H1 (cell line): ENCODE measurements around the gene TEAD1.

Experiments used
- CTCF ChIP-seq, 3 experiments: IDR thresholded peaks; 1 replicate in 2 of 3; 2 replicates in 1 of 3; pipeline versions ENCODE4 v1.5.1 to v1.6.1; 2011; ENCODE audit warnings: low read length in 3 of 3, mild to moderate bottlenecking in 3 of 3, inconsistent platforms in 2 of 3, low read depth in 1 of 3, moderate library complexity in 1 of 3; ENCODE audit not compliant: insufficient read depth in 1 of 3; ENCODE audit errors: control extremely low read depth in 1 of 3
- E2F6 ChIP-seq: IDR thresholded peaks from 2 replicates; pipeline ENCODE4 v1.6.1; 2012; ENCODE audit warnings: inconsistent platforms
- GABPA ChIP-seq: IDR thresholded peaks from 2 replicates; pipeline ENCODE4 v1.6.1; 2011; ENCODE audit warnings: mild to moderate bottlenecking, low read length, moderate library complexity, borderline replicate concordance; ENCODE audit not compliant: insufficient read depth
- HDAC6 ChIP-seq: IDR thresholded peaks from one replicate; pipeline ENCODE4 v1.7.1; 2012; ENCODE audit warnings: low read depth, mild to moderate bottlenecking, inconsistent platforms, low read length, moderate library complexity
- NRF1 ChIP-seq: IDR thresholded peaks from 2 replicates; pipeline ENCODE4 v1.6.1; 2011; ENCODE audit warnings: mild to moderate bottlenecking, low read depth, low read length, improper control_type of control experiment
- POLR2A ChIP-seq, 2 experiments: IDR thresholded peaks; 1 replicate in 1 of 2; 2 replicates in 1 of 2; pipeline ENCODE4 v1.6.1; 2011; ENCODE audit warnings: low read depth in 2 of 2, low read length in 2 of 2, mild to moderate bottlenecking in 2 of 2; ENCODE audit errors: control extremely low read depth in 1 of 2
- RAD21 ChIP-seq, 2 experiments: IDR thresholded peaks in 1 of 2; conservative IDR thresholded peaks in 1 of 2; 2 replicates each; pipeline ENCODE4 v1.6.1; 2011; ENCODE audit warnings: low read depth in 2 of 2, low read length in 2 of 2, improper control_type of control experiment in 1 of 2, inconsistent platforms in 1 of 2, mild to moderate bottlenecking in 1 of 2, moderate library complexity in 1 of 2
- TBP ChIP-seq: IDR thresholded peaks from 2 replicates; pipeline ENCODE4 v1.6.1; 2011; ENCODE audit warnings: low read depth, low read length, improper control_type of control experiment
- ZNF274 ChIP-seq: IDR thresholded peaks from 2 replicates; pipeline ENCODE4 v1.7.0; 2012; ENCODE audit warnings: low read length, borderline replicate concordance; ENCODE audit errors: extremely low read depth

GRCh38 chr11:12729941-12730340 lies 55.7 kb downstream of the TEAD1 start:
- TF ChIP-seq E2F6 (no peak), ZNF274 (no peak), NRF1 (no peak), HDAC6 (no peak), GABPA (no peak), CTCF (IDR thresholded peaks at IDR 0.05; ENCODE audit: control extremely low read depth in 1 of 3, insufficient read depth in 1 of 3, low read depth in 1 of 3, low read length in 3 of 3) (no peak), TBP (no peak), RAD21 (IDR thresholded peaks at IDR 0.05 in 1 of 2, conservative IDR thresholded peaks at IDR 0.05 in 1 of 2; ENCODE audit: low read depth in 2 of 2, low read length in 2 of 2) (no peak), POLR2A (IDR thresholded peaks at IDR 0.05; ENCODE audit: control extremely low read depth in 1 of 2, low read depth in 2 of 2, low read length in 2 of 2) (no peak)
